HCT116 (cell line): ENCODE results near the gene RASGEF1B.

Experiments used
- CTCF ChIP-seq, 3 experiments: fragments of 200-600 bp in 1 of 3; sonication (generic) in 1 of 3; IDR thresholded peaks in 2 of 3; conservative IDR thresholded peaks in 1 of 3; 2 replicates each; pipeline ENCODE4 v1.5.1; 2012 to 2017; ENCODE audit warnings: low read depth in 2 of 3, low read length in 2 of 3, antibody characterized with exemption in 1 of 3, borderline replicate concordance in 1 of 3, control low read depth in 1 of 3, mild to moderate bottlenecking in 1 of 3, mixed read lengths in 1 of 3, mixed run types in 1 of 3, moderate library complexity in 1 of 3; ENCODE audit not compliant: insufficient read depth in 1 of 3
- POLR2A ChIP-seq: IDR thresholded peaks from 2 replicates; pipeline ENCODE4 v1.7.0; 2011; ENCODE audit warnings: borderline replicate concordance; ENCODE audit not compliant: insufficient read depth, insufficient read length; ENCODE audit errors: extremely low read depth
- POLR2AphosphoS5 ChIP-seq: IDR thresholded peaks from 2 replicates; pipeline ENCODE4 v1.6.1; 2011; ENCODE audit warnings: mild to moderate bottlenecking, low read depth, low read length, moderate library complexity
- YY1 ChIP-seq: IDR thresholded peaks from 2 replicates; pipeline ENCODE4 v1.6.1; 2011; ENCODE audit warnings: low read length, low read depth, moderate library complexity, mild to moderate bottlenecking; ENCODE audit not compliant: insufficient replicate concordance; ENCODE audit errors: extremely low read depth
- TF ChIP-seq, protein P1 (sequence below): IDR thresholded peaks from 2 replicates; pipeline ENCODE4 v1.6.1; 2012; ENCODE audit warnings: low read depth

DNA sequence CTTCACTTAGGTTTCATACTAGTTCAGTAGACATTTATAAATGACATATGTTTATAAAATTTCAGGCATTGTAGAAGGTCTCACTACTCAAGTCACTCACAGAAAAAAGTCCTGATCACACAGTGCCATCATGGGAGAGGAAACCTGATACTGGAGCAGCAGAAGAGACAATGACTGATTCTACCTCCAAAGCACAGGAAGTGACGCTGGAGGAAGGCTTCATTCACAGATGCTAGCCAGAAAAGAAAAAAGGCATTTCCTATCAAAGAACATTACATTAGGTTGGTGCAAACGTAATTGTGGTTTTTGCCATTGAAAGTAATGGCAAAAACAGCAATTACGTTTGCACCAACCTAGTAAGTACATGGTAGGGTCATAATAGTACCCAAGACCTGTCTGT is 79.5 kb downstream of the RASGEF1B start:
- no peak for TF ChIP-seq CTCF (IDR thresholded peaks at IDR 0.05 in 2 of 3, conservative IDR thresholded peaks at IDR 0.05 in 1 of 3; ENCODE audit: borderline replicate concordance in 1 of 3, insufficient read depth in 1 of 3, low read depth in 2 of 3, low read length in 2 of 3)
- TF ChIP-seq POLR2A = no peak
- TF ChIP-seq, protein P1, sequence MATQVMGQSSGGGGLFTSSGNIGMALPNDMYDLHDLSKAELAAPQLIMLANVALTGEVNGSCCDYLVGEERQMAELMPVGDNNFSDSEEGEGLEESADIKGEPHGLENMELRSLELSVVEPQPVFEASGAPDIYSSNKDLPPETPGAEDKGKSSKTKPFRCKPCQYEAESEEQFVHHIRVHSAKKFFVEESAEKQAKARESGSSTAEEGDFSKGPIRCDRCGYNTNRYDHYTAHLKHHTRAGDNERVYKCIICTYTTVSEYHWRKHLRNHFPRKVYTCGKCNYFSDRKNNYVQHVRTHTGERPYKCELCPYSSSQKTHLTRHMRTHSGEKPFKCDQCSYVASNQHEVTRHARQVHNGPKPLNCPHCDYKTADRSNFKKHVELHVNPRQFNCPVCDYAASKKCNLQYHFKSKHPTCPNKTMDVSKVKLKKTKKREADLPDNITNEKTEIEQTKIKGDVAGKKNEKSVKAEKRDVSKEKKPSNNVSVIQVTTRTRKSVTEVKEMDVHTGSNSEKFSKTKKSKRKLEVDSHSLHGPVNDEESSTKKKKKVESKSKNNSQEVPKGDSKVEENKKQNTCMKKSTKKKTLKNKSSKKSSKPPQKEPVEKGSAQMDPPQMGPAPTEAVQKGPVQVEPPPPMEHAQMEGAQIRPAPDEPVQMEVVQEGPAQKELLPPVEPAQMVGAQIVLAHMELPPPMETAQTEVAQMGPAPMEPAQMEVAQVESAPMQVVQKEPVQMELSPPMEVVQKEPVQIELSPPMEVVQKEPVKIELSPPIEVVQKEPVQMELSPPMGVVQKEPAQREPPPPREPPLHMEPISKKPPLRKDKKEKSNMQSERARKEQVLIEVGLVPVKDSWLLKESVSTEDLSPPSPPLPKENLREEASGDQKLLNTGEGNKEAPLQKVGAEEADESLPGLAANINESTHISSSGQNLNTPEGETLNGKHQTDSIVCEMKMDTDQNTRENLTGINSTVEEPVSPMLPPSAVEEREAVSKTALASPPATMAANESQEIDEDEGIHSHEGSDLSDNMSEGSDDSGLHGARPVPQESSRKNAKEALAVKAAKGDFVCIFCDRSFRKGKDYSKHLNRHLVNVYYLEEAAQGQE = no peak
- TF ChIP-seq POLR2AphosphoS5 = no peak
- no peak for TF ChIP-seq YY1
